ENCODE measurements around the gene VSX2. TPM values are rescaled to one million over a fixed set of nuclear protein-coding genes. Genes with fewer than 3 reads are reported as not detected.

The VSX2 gene
- polyA plus RNA-seq, 2 of the 4 experiments (the other 2 are of a cell fraction) = not detected

DNA sequence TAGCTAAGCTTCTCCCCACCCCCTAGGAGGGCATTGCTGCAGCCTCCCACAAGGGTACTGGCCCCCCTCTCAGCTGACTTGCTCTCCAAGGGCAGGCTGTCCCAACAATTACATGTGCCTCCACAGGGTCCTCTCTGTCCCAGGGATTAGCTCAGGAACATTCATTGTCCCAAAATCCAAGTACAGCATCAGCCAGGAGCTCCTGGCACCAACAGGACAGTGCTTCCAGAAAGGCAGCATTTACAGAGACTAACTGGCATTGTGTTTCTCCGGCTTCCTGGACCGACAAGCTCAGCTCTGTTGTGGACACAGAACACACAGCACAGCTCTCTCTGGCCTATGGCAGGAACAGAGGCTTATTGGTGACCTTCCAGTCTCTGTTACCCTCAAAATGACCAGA is 41.8 kb downstream of the VSX2 start:
- TF ChIP-seq FOSL2 (IDR thresholded peaks at IDR 0.05) = no peak
- no peak for TF ChIP-seq FOSL2 (CRISPR knock-in tag; IDR thresholded peaks at IDR 0.05)
- TF ChIP-seq CEBPB (IDR thresholded peaks at IDR 0.05) = no peak
- no peak for TF ChIP-seq EHMT2 (IDR thresholded peaks at IDR 0.05; ENCODE audit: low read depth)
- no peak for TF ChIP-seq JUN (IDR thresholded peaks at IDR 0.05)
- no peak for TF ChIP-seq CHD2 (IDR thresholded peaks at IDR 0.05; ENCODE audit: low read length, partially characterized antibody)
- no peak for TF ChIP-seq RARB (CRISPR knock-in tag; IDR thresholded peaks at IDR 0.05)
- TF ChIP-seq MAZ (IDR thresholded peaks at IDR 0.05; ENCODE audit: borderline replicate concordance, low read depth, low read length) = no peak
- no peak for TF ChIP-seq NPAS2 (CRISPR knock-in tag; IDR thresholded peaks at IDR 0.05; ENCODE audit: borderline replicate concordance)
- TF ChIP-seq MYC (IDR thresholded peaks at IDR 0.05; ENCODE audit: borderline replicate concordance, low read length) = no peak
- TF ChIP-seq, protein P1, sequence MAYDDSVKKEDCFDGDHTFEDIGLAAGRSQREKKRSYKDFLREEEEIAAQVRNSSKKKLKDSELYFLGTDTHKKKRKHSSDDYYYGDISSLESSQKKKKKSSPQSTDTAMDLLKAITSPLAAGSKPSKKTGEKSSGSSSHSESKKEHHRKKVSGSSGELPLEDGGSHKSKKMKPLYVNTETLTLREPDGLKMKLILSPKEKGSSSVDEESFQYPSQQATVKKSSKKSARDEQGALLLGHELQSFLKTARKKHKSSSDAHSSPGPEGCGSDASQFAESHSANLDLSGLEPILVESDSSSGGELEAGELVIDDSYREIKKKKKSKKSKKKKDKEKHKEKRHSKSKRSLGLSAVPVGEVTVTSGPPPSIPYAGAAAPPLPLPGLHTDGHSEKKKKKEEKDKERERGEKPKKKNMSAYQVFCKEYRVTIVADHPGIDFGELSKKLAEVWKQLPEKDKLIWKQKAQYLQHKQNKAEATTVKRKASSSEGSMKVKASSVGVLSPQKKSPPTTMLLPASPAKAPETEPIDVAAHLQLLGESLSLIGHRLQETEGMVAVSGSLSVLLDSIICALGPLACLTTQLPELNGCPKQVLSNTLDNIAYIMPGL (CRISPR knock-in tag; IDR thresholded peaks at IDR 0.05; ENCODE audit: borderline replicate concordance) = no peak
- ChIA-PET POLR2A (no interaction called here), CTCF (interaction anchor here (1.2 to 2.0 kb wide), 8 partner anchors 11 to 30 kb away, joined by 3 to 9 read pairs (median 5); partner anchors contain the start of gene ABCD4)
- no peak overlapping the region for H3K27ac ChIP-seq
- FAIRE-seq = no peak
- WGBS (ENCODE audit: missing lambda C conversion rate) = 83% methylated on average over 2 of the region's 2 CpGs
- ATAC-seq = no peak; a peak in 1 of 6 replicates
- no peaks in the 10 kb centered on the region for H3K4me1 ChIP-seq
- H3K9me3 ChIP-seq = peaks cover 7% of the 10 kb centered on the region; the same call in 2 of the 3 replicates
- no peak for DNase-seq (ENCODE audit: low read depth in 1 of 2, low spot score in 1 of 2)
- H3K4me2 ChIP-seq = no peak overlapping the region
- no peak overlapping the region for H3K4me3 ChIP-seq

DNA sequence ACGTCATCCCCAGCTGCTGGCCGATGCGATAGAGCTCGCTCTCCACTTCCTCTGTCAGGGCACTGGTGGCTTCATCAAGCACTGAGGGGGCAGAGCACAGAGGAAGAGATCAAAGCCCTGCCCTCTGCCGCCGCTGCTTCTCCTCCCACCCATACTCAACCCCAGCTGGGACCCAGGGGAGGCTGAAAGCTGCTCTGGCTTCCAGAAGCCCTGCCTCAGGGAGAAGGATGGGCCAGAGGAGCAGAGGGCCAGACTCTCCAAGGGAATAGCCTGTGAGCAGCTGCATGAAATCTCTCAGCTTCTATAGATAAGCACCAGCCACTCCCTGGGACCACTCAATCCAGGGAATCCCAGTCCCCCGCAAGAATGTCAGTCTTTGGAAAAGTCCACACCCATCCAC is 47.5 kb downstream of the VSX2 start:
- H3K27ac ChIP-seq = no peak overlapping the region
- ChIA-PET CTCF (interaction anchor here (0.7 to 4.8 kb wide), 6 partner anchors 8 to 185 kb away, joined by 3 to 43 read pairs (median 6); partner anchors contain the start of gene ABCD4), POLR2A (no interaction called here)
- no peak overlapping the region for H3K4me3 ChIP-seq
- no peaks in the 10 kb centered on the region for H3K4me1 ChIP-seq
- WGBS (ENCODE audit: missing lambda C conversion rate) = 98% methylated on average over 7 of the region's 7 CpGs
- DNase-seq (ENCODE audit: low read depth in 1 of 2, low spot score in 1 of 2) (no peak), FAIRE-seq (no peak), ATAC-seq (no peak)
- no peaks in the 10 kb centered on the region for H3K9me3 ChIP-seq
- no peak for TF ChIP-seq HEYL (CRISPR knock-in tag; IDR thresholded peaks at IDR 0.05)
- TF ChIP-seq, protein P2, sequence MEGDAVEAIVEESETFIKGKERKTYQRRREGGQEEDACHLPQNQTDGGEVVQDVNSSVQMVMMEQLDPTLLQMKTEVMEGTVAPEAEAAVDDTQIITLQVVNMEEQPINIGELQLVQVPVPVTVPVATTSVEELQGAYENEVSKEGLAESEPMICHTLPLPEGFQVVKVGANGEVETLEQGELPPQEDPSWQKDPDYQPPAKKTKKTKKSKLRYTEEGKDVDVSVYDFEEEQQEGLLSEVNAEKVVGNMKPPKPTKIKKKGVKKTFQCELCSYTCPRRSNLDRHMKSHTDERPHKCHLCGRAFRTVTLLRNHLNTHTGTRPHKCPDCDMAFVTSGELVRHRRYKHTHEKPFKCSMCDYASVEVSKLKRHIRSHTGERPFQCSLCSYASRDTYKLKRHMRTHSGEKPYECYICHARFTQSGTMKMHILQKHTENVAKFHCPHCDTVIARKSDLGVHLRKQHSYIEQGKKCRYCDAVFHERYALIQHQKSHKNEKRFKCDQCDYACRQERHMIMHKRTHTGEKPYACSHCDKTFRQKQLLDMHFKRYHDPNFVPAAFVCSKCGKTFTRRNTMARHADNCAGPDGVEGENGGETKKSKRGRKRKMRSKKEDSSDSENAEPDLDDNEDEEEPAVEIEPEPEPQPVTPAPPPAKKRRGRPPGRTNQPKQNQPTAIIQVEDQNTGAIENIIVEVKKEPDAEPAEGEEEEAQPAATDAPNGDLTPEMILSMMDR (IDR thresholded peaks at IDR 0.05) = no peak
- no peak for TF ChIP-seq EP300 (IDR thresholded peaks at IDR 0.05)
- TF ChIP-seq, protein P3, sequence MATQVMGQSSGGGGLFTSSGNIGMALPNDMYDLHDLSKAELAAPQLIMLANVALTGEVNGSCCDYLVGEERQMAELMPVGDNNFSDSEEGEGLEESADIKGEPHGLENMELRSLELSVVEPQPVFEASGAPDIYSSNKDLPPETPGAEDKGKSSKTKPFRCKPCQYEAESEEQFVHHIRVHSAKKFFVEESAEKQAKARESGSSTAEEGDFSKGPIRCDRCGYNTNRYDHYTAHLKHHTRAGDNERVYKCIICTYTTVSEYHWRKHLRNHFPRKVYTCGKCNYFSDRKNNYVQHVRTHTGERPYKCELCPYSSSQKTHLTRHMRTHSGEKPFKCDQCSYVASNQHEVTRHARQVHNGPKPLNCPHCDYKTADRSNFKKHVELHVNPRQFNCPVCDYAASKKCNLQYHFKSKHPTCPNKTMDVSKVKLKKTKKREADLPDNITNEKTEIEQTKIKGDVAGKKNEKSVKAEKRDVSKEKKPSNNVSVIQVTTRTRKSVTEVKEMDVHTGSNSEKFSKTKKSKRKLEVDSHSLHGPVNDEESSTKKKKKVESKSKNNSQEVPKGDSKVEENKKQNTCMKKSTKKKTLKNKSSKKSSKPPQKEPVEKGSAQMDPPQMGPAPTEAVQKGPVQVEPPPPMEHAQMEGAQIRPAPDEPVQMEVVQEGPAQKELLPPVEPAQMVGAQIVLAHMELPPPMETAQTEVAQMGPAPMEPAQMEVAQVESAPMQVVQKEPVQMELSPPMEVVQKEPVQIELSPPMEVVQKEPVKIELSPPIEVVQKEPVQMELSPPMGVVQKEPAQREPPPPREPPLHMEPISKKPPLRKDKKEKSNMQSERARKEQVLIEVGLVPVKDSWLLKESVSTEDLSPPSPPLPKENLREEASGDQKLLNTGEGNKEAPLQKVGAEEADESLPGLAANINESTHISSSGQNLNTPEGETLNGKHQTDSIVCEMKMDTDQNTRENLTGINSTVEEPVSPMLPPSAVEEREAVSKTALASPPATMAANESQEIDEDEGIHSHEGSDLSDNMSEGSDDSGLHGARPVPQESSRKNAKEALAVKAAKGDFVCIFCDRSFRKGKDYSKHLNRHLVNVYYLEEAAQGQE (IDR thresholded peaks at IDR 0.05) = no peak
- TF ChIP-seq FOXS1 (CRISPR knock-in tag; IDR thresholded peaks at IDR 0.05) = no peak
- TF ChIP-seq HOXB13 (CRISPR knock-in tag; IDR thresholded peaks at IDR 0.05; ENCODE audit: low read depth) = no peak
- TF ChIP-seq, protein P4, sequence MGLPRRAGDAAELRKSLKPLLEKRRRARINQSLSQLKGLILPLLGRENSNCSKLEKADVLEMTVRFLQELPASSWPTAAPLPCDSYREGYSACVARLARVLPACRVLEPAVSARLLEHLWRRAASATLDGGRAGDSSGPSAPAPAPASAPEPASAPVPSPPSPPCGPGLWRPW (IDR thresholded peaks at IDR 0.05) = no peak
- no peak for TF ChIP-seq EHMT2 (IDR thresholded peaks at IDR 0.05; ENCODE audit: low read depth)
- TF ChIP-seq, protein P5, sequence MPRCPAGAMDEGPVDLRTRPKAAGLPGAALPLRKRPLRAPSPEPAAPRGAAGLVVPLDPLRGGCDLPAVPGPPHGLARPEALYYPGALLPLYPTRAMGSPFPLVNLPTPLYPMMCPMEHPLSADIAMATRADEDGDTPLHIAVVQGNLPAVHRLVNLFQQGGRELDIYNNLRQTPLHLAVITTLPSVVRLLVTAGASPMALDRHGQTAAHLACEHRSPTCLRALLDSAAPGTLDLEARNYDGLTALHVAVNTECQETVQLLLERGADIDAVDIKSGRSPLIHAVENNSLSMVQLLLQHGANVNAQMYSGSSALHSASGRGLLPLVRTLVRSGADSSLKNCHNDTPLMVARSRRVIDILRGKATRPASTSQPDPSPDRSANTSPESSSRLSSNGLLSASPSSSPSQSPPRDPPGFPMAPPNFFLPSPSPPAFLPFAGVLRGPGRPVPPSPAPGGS (IDR thresholded peaks at IDR 0.05) = no peak
- TF ChIP-seq KDM1A (IDR thresholded peaks at IDR 0.05; ENCODE audit: low read depth) = no peak
- no peak for TF ChIP-seq EHF (CRISPR knock-in tag; IDR thresholded peaks at IDR 0.05)
- TF ChIP-seq ZSCAN20 (CRISPR knock-in tag; IDR thresholded peaks at IDR 0.05) = no peak
- TF ChIP-seq, protein P6, sequence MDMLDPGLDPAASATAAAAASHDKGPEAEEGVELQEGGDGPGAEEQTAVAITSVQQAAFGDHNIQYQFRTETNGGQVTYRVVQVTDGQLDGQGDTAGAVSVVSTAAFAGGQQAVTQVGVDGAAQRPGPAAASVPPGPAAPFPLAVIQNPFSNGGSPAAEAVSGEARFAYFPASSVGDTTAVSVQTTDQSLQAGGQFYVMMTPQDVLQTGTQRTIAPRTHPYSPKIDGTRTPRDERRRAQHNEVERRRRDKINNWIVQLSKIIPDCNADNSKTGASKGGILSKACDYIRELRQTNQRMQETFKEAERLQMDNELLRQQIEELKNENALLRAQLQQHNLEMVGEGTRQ (IDR thresholded peaks at IDR 0.05) = no peak
- no peak for TF ChIP-seq JUN (IDR thresholded peaks at IDR 0.05)
- no peak for TF ChIP-seq NPAS2 (CRISPR knock-in tag; IDR thresholded peaks at IDR 0.05; ENCODE audit: borderline replicate concordance)
- H3K4me2 ChIP-seq = no peak overlapping the region

All from A549 (cell line).